Stimulated activated CD8-positive, alpha-beta memory T cell treated with anti-CD3 and anti-CD28 coated beads, Interleukin-4, amount 100 ng/mL, for 4 hours (primary cell): ENCODE measurements around the gene NEK3.
A peak's percentile ranks its signal among the peaks of the same experiment; 100 is the strongest.
"Not testable (repeated sequence)": the region's sequence is repeated elsewhere in the genome, so short reads cannot be mapped to it uniquely, and the experiment has no call there.

Experiments used
- DNase-seq, 2 donors: peaks; one replicate each; pipeline ENCODE4 v3.0.0-alpha.2; 2020; ENCODE audit warnings: low read depth in 2 of 2, low spot score in 1 of 2

Gene NEK3

GRCh38 chr13:52159159-52159982 lies at the start of gene NEK3:
TSS of gene NEK3 (minus strand) at chr13:52159597. CDS start at chr13:52156191, 3,406 bp downstream.
- DNase-seq: peak; percentile 7 to 24

- not testable (repeated sequence) for DNase-seq
These were observed 49.0 kb upstream of the NEK3 start for GRCh38 chr13:52208384-52208783.

DNA sequence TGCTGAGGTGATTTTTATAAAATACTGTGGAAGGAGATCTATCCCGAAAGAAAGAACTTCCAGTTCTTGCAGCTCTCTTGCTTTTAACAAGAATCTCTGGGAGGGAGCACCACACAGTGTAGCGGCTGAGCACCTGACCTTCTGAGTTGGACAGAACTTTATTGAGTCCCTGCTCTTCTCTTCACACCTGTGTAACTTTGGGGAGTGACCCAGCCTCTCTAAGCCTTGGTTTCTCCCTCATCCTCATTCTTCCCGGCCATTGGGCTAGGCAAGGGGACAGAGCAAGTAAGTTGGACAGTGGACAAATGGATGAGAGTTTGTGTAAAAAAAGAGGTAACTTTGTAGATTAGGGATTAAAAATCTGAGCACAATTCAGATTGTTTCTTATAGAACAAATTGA lies 48.5 kb upstream of the NEK3 start:
- not testable (repeated sequence) for DNase-seq

- DNase-seq: not testable (repeated sequence)
These were observed 47.9 kb upstream of the NEK3 start for GRCh38 chr13:52207337-52207736.

- not testable (repeated sequence) for DNase-seq
These were observed 45.1 kb upstream of the NEK3 start for GRCh38 chr13:52204546-52204945.

- not testable (repeated sequence) for DNase-seq
These were observed 44.5 kb upstream of the NEK3 start for GRCh38 chr13:52203864-52204263.

GRCh38 chr13:52202506-52202905 lies 43.1 kb upstream of the NEK3 start:
- DNase-seq: not testable (repeated sequence)

GRCh38 chr13:52201439-52202193 lies 42.2 kb upstream of the NEK3 start:
- DNase-seq: not testable (repeated sequence)

- DNase-seq: peak in 1 of 2 donors; percentile 43
These were observed 36.0 kb upstream of the NEK3 start for GRCh38 chr13:52195401-52195837.

GRCh38 chr13:52194184-52194868 lies 34.9 kb upstream of the NEK3 start:
- DNase-seq: peak; percentile 69 to 73

GRCh38 chr13:52193587-52194183 lies 34.3 kb upstream of the NEK3 start:
- not testable (repeated sequence) for DNase-seq

- DNase-seq: not testable (repeated sequence)
These were observed 28.2 kb upstream of the NEK3 start for GRCh38 chr13:52187424-52188187.

DNA sequence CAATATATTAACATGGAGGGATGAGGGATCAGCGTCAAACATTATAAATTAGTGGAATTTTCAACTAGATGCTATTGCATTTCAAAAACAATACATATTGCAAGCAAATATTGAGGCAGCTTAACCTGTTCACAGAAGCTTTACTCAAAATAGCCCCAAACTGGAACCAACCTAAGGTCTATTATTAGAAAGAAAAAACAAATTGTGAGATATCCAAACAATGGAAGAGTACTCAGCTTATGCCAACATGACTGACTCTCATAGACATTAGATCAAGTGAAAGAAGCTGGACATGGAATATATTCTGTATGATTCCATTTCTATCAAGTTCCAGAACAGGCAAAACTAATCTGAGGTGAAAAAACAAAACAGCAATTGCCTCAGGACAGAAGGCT lies 27.6 kb upstream of the NEK3 start:
- DNase-seq: no peak

DNA sequence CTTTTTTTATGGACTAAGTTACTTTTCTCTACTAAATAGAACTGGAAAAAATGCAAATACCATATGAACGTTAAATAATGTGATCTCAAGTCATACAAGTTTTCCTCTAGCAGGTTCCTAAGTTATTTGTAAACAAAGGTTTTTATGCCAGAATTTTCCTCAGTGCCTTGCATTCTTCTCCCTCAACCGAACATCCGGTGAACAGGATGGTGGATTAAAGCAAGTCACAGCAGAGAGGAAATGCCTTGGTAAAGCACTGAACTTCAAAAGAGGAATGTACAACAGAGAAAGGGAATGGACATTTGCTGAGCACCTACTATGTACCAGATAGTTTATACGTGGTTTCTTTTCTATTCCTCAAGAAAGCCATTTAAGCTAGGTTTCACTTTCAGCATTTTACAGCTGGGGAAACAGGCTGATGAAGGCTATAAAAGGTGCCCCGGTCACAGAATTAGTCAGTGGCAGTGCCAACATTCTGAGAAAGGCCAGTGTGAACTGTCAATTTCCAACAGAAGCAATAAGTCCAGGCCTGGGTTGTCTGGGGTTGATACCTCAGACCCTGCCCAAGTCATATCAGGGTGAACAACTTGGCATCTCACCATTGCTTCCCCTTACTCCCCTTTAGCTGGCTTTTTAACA lies 22.0 kb upstream of the NEK3 start:
- DNase-seq: not testable (repeated sequence)

- no peak for DNase-seq
These were observed 20.5 kb upstream of the NEK3 start for GRCh38 chr13:52179925-52180324.

- no peak for DNase-seq
These were observed 17.9 kb upstream of the NEK3 start for GRCh38 chr13:52177276-52177675.

DNA sequence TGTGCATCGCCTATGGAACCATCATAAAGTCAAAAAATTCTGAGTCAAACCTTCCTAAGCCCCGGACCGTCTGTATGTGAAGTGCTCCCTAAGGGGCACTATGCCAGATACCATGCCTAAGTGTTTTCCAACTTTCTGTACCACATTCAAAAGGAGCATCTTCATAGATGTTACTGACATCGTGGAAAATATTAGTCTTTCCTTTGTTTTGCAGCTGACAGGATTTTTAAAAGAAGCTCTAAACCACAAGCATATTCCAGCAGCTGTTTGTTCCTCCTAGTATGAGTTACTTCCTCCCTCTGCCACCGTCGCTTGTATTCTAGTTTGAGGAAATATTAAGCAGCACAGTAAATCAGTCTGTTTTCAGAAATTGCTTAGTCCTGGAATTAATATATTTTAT lies 14.6 kb upstream of the NEK3 start:
- DNase-seq: not testable (repeated sequence)

DNA sequence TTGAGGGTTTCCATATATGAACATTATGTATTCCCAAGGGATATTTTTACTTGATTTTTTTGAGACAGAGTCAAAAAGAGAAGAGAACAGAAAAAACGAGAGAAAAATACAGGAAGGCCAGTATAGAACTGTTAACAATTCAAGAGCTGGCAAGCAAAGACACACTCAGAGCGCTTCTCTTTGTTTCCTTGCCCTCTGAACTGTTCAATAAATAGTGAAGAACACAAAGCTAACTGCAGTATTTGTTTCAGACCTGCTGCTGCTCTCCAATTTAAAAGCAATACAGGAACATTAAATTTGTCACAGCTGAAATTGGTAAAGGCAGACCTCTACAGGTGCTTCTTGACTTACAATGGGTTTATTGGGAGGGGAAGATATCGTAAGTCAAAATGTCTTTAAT lies 14.0 kb upstream of the NEK3 start:
- DNase-seq: no peak

DNA sequence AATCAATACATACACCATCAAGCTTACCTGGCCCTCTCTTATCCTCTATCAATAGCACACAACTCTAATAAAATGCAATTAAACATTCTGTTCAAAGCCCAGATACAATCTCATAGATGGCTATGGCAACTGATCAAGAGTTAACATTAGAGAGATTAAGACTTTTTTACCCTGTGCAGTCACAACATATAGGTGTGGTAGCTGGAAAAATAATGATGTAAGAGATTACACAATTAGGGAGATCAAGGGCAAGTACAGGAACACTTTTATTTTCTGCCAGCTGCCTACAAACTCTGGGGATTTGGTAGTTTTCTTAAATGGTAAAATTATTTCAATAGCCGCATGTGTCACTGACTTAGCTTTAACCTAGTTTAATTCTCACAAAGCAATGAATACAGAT lies 12.3 kb upstream of the NEK3 start:
- DNase-seq: not testable (repeated sequence)
